Transverse colon (tissue), 4 donors: ENCODE results near the gene RPS5. TPM values are rescaled to one million over a fixed set of nuclear protein-coding genes. Genes with fewer than 3 reads are reported as not detected.
A peak's percentile ranks its signal among the peaks of the same experiment; 100 is the strongest.

ENCODE experiments used
- DNase-seq: peaks from one replicate; pipeline ENCODE4 v3.0.0-alpha.2; 2019
- H3K27ac ChIP-seq, 4 donors: fragments of 200-600 bp; sonication (generic); 2 replicates each; pipeline ENCODE4 v1.5.1; 2016 to 2018; ENCODE audit warnings: inconsistent platforms in 4 of 4
- H3K27me3 ChIP-seq: fragments of 200-600 bp; sonication (generic); 2 replicates; pipeline ENCODE4 v1.5.1; 2017; ENCODE audit warnings: inconsistent platforms
- H3K36me3 ChIP-seq, 4 donors: fragments of 200-600 bp; sonication (generic); 2 replicates each; pipeline ENCODE4 v1.5.1; 2017 to 2019; ENCODE audit warnings: inconsistent platforms in 4 of 4
- H3K4me1 ChIP-seq, 4 donors: fragments of 200-600 bp; sonication (generic); 2 replicates each; pipeline ENCODE4 v1.5.1; 2017 to 2020; ENCODE audit warnings: inconsistent platforms in 4 of 4
- H3K4me3 ChIP-seq, 4 donors: fragments of 200-600 bp; sonication (generic); 1 replicate in 1 of 4; 2 replicates in 3 of 4; pipeline versions ENCODE4 v1.5.1 to v1.6.1; 2017 to 2019; ENCODE audit warnings: inconsistent platforms in 4 of 4
- H3K9me3 ChIP-seq, 2 donors: fragments of 200-600 bp; sonication (generic); 2 replicates each; pipeline ENCODE4 v1.5.1; 2017 to 2019; ENCODE audit warnings: inconsistent platforms in 2 of 2
- EP300 ChIP-seq: sonication (generic); formaldehyde crosslinking; IDR thresholded peaks from one replicate; pipeline ENCODE4 v1.6.1; 2017; ENCODE audit warnings: antibody characterized with exemption, low read depth
- POLR2A ChIP-seq: fragments of 450-650 bp; IDR thresholded peaks from one replicate; pipeline ENCODE4 v1.6.1; 2016; ENCODE audit warnings: antibody characterized with exemption, mild to moderate bottlenecking, moderate library complexity
- POLR2AphosphoS5 ChIP-seq, 3 donors: sonication (generic); formaldehyde crosslinking; IDR thresholded peaks; one replicate each; pipeline ENCODE4 v1.6.1; 2016; ENCODE audit warnings: antibody characterized with exemption in 3 of 3
- WGBS, 2 donors: methylation state at CpG; one replicate each; pipeline ENCODE4 v1.1.5; 2018; ENCODE audit warnings: low coverage in 1 of 2; 5-methylcytosine and 5-hydroxymethylcytosine counted together
- in situ Hi-C, 4 donors: fragments of 200-750 bp; cut with MboI; loops; one replicate each; pipeline versions ENCODE4 v1.15.0 to v1.15.1; 2017; ENCODE audit warnings: low sequenced_read_pairs in 3 of 4, low pct_ligation_motif_present in 1 of 4, low pct_unique_long_range_greater_than_20kb in 1 of 4
- intact Hi-C: fragments of 100-400 bp; cut with DNase I; formaldehyde crosslinking; loops from one replicate; pipeline ENCODE4 v1.15.1; 2023; ENCODE audit warnings: low total_unique reads
- total RNA-seq, 4 donors: library from RNA; depleted of rRNA; stranded (reverse); fragments of >200 nt; gene quantifications; one replicate each; pipeline ENCODE4 v1.1.0, GENCODE V29; 2016
- TF ChIP-seq, protein P1 (sequence below), 5 experiments: fragments of 200-600 bp in 3 of 5; fragments of 450-650 bp in 2 of 5; sonication (generic) in 3 of 5; IDR thresholded peaks; 1 replicate in 2 of 5; 2 replicates in 3 of 5; pipeline ENCODE4 v1.5.1; 2016 to 2017; ENCODE audit warnings: antibody characterized with exemption in 5 of 5, inconsistent platforms in 3 of 5, mild to moderate bottlenecking in 2 of 5, moderate library complexity in 1 of 5

Gene RPS5
- total RNA-seq, 4 donors from 2014 or later, result 513 to 1,129 (median 743) TPM

DNA sequence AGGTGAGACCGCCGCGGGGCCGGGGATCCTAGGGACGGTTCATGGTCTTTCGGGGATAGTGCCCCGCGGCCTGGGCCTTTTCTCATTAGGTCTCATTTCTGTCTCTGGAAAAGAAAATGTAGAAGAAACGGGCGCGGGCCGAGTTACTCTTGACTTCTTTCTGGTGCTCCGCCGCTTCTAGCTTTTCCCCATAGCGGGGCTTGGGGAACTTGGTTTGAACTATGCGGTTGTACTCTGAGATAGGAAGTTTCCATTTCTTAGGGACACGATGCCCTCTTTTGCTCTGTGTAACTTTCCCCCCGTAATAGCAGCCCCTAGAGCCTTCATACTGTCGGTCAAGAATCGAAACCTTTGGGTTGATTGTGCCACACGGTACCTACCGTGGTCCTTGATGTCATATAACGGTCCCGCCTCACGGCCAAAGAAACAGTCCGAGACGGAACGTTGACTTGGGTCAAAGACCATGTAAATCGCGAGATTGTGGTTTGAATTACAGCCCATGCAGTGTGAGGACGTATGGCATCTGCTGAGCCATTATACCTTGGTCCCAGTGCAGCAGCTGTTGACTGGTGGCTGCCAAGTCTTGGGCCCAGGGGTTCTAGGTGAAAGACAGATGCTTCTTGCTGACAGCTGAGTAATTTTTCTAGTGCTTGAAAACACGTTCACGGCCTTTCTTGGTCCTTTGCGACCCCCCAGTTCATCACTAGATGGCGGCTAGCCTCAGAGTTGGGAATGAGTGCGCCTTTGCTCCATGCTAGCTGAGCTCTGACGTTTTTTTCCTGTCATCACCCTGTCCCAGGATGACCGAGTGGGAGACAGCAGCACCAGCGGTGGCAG is 487 bp downstream of the RPS5 start:
- peaks cover 0 to 23% (median 3%) of the 10 kb centered on the region in 4 donors for H3K36me3 ChIP-seq
- intact Hi-C loops, result loop anchor here (2.0 kb wide), 1 partner anchor 13 kb away; no protein-coding TSS in a partner anchor
- peak overlapping the region; percentile 99 for H3K27ac ChIP-seq
- H3K4me1 ChIP-seq, result peaks cover 17 to 35% (median 22%) of the 10 kb centered on the region in 4 donors
- WGBS, 2 donors, result 8% methylated on average over 38 of the region's 39 CpGs; no CpG with 5 or more reads in 1 of the 2 donors
- H3K4me3 ChIP-seq, result peak overlapping the region; percentile 43 to 80 (median 68)
- in situ Hi-C loops, result no loop called here
- DNase-seq, result no peak
- TF ChIP-seq EP300, result no peak
- TF ChIP-seq, protein P1, sequence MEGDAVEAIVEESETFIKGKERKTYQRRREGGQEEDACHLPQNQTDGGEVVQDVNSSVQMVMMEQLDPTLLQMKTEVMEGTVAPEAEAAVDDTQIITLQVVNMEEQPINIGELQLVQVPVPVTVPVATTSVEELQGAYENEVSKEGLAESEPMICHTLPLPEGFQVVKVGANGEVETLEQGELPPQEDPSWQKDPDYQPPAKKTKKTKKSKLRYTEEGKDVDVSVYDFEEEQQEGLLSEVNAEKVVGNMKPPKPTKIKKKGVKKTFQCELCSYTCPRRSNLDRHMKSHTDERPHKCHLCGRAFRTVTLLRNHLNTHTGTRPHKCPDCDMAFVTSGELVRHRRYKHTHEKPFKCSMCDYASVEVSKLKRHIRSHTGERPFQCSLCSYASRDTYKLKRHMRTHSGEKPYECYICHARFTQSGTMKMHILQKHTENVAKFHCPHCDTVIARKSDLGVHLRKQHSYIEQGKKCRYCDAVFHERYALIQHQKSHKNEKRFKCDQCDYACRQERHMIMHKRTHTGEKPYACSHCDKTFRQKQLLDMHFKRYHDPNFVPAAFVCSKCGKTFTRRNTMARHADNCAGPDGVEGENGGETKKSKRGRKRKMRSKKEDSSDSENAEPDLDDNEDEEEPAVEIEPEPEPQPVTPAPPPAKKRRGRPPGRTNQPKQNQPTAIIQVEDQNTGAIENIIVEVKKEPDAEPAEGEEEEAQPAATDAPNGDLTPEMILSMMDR (IDR thresholded peaks at IDR 0.05), result no peak
- TF ChIP-seq POLR2AphosphoS5 (IDR thresholded peaks at IDR 0.05), result no peak
- no peak for TF ChIP-seq POLR2A
- no peaks in the 10 kb centered on the region for H3K27me3 ChIP-seq
- no peaks in the 10 kb centered on the region for H3K9me3 ChIP-seq

DNA sequence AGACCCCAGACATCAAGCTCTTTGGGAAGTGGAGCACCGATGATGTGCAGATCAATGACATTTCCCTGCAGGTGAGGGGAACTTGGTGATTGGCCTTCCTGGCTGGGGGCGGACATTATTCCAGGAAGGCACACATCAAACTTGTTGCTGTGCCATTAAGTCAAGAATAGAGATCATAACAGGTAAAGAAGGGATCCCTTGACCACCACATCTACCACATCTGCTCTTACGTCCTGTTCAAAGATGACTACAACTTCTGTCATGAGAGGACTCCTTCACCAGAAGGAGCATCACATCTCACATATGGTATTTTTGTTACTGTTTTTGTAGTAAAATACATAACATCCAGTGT is 1.1 kb downstream of the RPS5 start:
- Histone ChIP-seq H3K4me1 (peaks cover 17 to 35% (median 22%) of the 10 kb centered on the region in 4 donors), H3K4me3 (peak overlapping the region in 2 of 4 donors; percentile 64 to 80), H3K27ac (no peak overlapping the region), H3K27me3 (no peaks in the 10 kb centered on the region), H3K36me3 (peaks cover 0 to 29% (median 5%) of the 10 kb centered on the region in 4 donors), H3K9me3 (no peaks in the 10 kb centered on the region)
- TF ChIP-seq POLR2AphosphoS5 (IDR thresholded peaks at IDR 0.05), result no peak
- TF ChIP-seq, protein P1 (IDR thresholded peaks at IDR 0.05), result no peak
- TF ChIP-seq POLR2A, result no peak
- TF ChIP-seq EP300, result no peak
- WGBS, 2 donors, result 75 to 83% methylated on average over 1 to 3 of the region's 3 CpGs
- no peak for DNase-seq
- in situ Hi-C loops (no loop called here), intact Hi-C loops (no loop called here)

DNA sequence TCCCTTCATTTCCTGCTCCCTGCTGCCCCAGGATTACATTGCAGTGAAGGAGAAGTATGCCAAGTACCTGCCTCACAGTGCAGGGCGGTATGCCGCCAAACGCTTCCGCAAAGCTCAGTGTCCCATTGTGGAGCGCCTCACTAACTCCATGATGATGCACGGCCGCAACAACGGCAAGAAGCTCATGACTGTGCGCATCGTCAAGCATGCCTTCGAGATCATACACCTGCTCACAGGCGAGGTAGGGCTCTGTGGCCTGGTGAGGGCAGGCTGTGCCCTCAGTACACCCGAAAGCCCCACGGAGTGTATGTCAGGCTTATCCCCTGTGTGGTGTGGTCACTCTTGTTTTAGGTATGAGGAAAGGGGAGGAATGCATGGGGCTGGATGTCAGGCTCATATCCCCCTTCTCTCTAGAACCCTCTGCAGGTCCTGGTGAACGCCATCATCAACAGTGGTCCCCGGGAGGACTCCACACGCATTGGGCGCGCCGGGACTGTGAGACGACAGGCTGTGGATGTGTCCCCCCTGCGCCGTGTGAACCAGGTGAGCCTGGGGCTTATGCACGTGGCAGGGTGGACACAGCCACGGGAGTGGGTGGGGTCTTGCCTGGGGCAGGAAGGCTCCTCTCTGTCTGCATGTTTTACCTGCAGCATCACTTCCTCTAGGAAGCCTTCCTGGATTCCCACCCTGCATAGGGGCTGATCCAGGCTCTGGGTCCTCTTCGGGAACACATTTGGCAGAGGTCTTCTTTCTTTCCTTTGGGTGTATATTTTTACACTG is 6.1 kb downstream of the RPS5 start:
- DNase-seq, result no peak
- 92 to 100% methylated on average over 1 to 26 of the region's 26 CpGs for WGBS, 2 donors
- Histone ChIP-seq H3K27ac (no peak overlapping the region), H3K36me3 (peaks cover 0 to 44% (median 8%) of the 10 kb centered on the region in 4 donors), H3K27me3 (peaks cover 27% of the 10 kb centered on the region), H3K4me3 (no peak overlapping the region), H3K9me3 (no peaks in the 10 kb centered on the region), H3K4me1 (peaks cover 3 to 29% (median 10%) of the 10 kb centered on the region in 4 donors)
- in situ Hi-C loops, result no loop called here
- no peak for TF ChIP-seq EP300
- intact Hi-C loops, result no loop called here

DNA sequence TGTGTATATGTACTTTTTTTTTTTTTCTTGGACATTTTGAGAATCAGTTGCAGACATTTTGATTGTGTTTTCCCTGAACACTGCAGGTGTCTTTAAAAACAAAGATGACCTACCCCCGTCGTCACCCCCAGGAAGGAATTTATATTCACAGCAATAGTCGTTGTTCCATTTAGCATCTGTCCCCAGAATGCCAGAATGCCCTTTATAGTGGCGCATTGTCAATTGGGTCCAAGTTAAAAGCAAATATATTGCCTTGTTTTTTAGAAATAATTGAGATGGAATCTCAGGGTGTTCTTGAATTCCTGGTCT is 6.6 kb downstream of the RPS5 start:
- no peak for DNase-seq
- in situ Hi-C loops (no loop called here), intact Hi-C loops (no loop called here)
- TF ChIP-seq POLR2A (no peak), EP300 (no peak), POLR2AphosphoS5 (IDR thresholded peaks at IDR 0.05) (no peak)
- TF ChIP-seq, protein P1 (IDR thresholded peaks at IDR 0.05), result no peak
- Histone ChIP-seq H3K27me3 (peaks cover 29% of the 10 kb centered on the region), H3K4me3 (no peak overlapping the region), H3K36me3 (peaks cover 0 to 44% (median 8%) of the 10 kb centered on the region in 4 donors), H3K27ac (no peak overlapping the region), H3K4me1 (peaks cover 0 to 26% (median 7%) of the 10 kb centered on the region in 4 donors), H3K9me3 (no peaks in the 10 kb centered on the region)
- 83 to 100% methylated on average over 1 to 4 of the region's 4 CpGs for WGBS, 2 donors
